COLO668 (cell line): Measurements from ENCODE around the gene SLC7A5.
"Not testable (repeated sequence)": the region's sequence is repeated elsewhere in the genome, so short reads cannot be mapped to it uniquely, and the experiment has no call there.

Experiments
- DNase-seq: peaks from one replicate; lab custom pipeline; 2025; ENCODE audit not compliant: unreplicated experiment; lab: John Stamatoyannopoulos, UW

SLC7A5 gene

DNA sequence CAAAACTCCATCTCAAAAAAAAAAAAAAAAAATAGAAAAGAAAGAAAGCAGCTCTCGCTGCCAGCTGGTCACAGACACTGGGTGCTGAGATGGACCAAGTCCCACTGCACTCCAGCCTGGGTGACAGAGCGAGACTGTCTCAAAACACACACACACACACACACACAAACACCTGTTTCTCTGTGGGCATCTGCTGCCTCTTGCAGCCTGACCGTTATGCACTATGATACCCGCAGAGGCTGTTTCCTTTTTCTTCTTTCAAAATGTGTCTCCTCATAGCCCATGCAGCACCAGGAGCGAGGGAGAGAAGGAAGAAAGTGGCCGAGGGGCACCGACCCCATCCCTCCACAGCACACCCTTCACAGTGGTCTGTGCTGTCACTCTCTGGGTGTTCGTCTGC lies 66.6 kb downstream of the SLC7A5 start:
- DNase-seq = no peak

DNA sequence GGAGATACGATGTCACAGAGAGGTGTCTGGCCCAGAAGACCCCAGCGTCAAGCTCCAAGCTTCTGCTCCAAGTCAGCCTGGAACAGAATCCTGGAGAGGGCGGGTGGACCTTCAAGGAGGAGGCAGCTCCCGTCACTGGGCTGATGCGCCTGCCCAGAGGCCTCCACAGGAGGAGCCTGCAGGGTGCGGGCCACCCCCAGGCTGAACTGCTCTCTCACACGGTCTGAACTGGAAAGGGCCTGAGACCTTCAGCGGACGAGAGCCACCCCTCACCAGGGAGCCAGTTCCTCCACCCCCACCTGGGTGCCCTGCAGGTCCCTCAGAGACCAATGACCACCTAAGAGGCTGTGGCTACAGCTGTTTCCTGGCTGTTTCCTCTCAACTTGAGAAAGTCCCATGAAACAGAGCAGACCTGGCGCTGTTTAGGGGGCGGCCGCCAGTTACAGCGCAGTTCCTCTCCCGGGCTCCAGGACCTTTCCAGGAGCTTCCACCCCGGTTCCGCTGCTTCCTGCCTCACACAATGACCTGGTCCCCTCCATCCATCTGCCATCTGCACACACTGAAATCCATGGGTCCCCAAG lies 67.5 kb downstream of the SLC7A5 start:
- DNase-seq = no peak

DNA sequence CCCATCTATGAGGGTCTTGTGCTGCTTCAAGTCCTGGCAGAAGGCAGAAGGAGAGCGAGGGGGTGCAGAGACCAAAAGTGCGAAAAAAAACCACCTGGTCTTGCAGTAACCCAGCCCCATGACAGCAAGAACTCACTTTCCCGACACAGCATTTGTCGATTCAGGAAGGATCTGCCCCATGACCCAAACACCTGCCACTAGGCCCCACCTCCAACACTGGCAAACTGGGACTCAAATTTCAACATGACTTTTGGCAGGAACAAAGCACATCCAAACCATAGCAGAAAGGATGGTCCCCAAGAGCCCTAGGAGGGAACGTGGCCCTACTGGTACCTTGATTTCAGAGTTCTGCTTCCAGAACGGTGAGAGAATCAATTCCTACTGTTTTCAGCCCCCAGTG lies 68.8 kb downstream of the SLC7A5 start:
- DNase-seq = peak; percentile 65

DNA sequence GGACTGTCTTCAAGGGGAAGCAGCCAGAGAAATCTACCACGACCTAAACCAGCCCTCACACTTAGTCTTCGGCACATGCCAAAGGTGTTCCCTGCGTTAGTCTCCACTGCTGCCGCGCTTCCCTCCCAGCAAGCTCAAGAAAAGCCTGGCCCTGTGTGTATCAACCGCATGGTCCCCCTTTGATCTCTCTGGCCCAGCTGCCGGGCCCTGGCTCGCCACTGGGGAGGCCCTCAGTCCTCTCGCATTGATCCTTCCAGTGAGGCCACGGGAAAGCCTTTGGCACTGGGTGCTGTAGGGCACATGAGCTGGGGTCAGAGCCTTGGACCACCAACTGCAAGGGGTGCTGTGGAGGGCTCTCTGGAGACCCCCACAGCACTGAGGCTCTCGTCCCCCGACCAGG lies 74.0 kb downstream of the SLC7A5 start:
- DNase-seq = no peak

DNA sequence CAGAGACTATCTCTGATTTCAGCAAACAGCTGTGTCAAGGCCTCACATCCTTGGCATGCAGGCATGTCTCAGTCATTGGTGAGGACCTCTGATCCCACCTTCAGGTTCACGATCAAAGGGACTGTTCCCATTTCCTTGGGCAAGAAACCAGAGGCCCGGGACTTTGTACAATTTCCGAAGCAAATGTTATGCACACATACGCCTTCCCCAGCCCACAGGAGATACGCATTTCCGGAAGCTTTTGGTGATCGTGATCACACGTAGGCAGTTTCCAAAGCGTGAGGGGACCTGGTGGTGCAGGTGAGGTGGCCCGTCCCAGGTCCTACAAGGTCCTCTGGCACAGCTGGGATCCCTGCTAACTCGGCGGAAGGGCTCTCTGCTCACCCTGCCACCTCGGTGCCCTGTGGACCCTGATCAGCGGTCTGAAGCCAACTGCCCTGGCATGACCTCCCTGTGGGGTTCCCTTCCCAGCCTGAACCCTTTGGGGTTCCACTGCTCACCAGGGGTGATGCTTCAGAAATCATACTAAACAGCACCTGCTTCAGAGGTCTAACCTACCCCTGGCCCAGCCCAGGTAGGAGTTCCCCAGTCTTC lies 74.7 kb downstream of the SLC7A5 start:
- DNase-seq = no peak

DNA sequence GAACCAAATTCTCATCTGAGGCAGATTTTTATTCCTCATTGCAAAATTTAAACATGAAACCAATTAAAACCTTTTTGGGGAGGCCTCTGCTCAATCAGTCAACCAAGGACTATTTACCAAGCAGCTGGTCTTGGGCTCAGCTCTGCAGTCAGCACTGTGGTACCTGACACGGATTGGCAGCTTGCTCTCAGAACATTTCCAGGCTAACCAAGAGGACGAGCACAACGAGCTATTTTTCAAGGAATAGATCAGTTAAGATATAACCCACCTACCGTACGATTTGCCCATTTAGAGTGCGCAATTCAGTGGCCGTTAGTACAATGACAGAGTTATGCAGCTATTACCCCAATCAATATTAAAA lies 77.1 kb downstream of the SLC7A5 start:
- DNase-seq = no peak

DNA sequence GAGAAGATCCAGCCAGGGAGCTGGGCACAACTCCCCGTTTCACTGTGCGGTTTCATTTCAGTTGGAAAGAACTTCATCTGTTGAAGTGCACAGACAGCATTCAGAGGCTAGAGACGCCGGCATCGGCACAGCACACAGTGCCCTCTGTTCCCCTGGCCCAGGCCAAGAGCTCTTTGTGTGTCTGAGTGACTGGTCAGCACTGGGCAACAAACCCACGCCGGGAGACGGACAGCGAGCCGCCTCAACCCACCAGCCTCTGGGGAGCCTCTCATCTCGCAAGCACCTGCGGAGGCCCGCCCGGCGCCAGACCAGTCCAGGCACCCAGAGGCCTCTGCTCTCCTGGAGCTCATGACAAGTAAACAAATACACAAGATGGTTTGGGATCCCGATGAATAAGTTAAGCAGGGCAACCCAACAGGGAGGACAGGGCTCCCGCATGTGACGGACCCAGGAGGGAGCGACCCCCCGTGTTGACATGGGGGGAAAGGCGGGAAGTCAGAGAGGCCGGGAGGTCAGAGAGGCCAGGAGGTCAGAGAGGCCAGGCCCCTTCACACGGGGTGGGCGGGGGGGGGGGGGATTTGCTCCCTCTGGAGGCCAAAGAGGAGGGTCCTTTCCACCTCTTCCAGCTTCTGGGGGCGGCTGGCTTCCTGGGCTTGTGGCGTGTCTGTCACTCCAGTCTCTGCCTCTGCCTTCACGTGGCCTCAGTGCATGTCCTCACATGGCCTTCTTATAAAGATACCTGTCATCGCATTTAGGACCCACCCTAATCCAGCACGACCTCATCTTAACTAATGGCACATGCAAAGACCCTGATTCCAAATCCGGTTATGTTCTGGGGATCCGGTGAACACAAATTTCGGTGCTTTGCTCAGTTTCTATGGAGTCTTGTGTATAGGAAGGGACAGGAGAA lies 77.8 kb downstream of the SLC7A5 start:
- DNase-seq = no peak

DNA sequence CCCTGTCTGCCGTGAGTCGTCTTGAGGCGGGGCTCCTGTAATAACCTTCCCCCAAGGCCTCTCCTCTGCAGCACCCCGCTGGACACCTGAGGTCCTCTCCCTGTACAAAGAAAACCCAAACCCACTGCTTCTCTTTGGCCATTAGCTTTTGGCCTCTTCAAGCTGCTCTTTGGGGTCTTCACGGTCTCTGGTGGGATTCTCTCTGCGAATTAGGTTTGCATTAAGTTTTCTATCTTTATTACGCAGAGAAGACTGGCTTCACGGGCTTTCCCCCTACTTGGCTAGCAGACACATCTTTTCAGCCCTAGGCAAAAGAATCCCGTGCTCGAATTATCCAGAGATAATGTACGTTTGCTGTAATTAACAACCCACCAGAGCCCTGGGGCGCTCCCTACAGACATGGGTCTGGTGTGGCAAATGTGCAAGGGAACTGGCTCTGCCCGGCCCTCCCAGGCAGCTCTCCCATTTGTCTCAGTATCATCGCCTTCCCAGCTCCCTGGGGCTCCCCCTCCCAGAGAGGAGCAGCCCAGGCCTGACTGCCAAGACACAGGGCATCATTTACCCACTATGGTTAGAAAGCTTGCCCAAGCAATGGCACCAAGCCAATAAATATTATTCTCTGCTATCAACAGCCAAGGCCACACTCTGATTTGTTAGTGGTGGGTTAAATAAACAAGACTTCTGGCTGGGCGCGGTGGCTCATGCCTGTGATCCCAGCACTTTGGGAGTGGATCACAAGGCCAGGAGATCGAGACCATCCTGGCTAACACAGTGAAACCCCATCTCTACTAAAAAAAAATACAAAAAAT lies 78.8 kb downstream of the SLC7A5 start:
- DNase-seq = no peak

DNA sequence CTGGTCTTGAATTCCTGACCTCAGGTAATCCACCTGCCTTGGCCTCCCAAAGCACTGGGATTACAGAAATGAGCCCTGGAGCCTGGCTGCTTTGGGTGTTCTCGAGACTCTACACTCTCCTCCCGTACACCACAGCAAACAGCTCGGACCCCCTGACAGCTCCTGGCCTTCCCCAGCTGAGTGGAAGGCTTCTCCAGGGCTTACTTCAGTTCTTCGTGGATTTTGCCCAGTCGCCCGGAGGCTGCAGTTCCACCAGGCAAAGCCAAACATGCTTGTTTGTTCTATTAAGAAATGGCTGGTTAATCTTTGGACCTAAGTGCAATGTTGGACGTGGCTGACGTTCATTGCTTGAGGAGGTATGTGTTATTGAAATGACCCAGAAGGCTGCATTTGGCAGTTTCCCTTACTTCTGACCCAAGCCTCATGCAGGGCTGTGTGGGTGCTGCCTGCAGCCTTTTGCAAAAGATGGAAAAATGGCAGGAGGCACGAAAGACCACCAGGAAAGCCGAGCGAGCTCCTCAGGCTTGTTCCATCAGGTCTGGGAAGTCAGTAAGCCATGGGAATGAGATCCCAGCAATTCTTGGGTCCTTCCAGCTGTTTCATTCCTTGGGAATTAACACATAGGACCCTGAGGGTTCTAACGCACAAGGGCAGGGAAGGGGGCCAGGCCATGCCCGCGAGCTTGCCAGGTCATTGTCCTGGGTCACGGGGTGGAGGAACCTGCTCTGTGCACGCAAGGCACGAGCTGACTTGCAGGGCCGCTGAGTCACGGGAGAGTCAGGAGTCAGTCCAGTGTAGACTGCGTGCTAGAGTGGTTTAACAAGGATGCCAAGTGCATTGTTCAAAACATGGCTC lies 79.6 kb downstream of the SLC7A5 start:
- DNase-seq = no peak

DNA sequence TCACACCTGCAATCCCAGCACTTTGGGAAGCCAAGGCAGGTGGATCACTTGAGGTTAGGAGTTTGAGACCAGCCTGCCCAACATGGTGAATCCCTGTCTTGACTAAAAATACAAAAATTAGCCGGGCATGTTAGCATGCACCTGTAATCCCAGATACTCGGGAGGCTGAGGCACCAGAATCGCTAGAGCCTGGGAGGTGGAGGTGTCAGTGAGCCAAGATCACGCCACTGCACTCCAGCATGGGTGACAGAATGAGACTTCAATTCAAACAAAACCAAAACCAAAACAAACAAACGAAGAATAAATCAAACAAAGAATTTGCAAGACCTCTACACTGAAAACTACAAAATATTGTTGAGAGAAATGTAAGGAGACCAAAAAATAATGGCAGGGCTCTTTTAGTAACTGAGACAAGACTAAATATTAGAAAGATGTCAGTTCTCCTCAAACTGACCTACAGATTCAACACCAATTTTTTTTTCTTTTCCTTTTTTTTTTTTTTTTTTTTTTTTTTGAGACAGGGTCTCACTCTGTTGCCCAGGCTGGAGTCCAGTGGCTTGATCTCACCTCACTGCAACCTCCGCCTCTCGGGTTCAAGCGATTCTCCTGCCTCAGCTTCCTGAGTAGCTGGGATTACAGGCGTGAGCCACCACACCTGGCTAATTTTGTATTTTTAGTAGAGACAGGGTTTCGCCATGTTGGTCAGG lies 80.4 kb downstream of the SLC7A5 start:
- not testable (repeated sequence) for DNase-seq

DNA sequence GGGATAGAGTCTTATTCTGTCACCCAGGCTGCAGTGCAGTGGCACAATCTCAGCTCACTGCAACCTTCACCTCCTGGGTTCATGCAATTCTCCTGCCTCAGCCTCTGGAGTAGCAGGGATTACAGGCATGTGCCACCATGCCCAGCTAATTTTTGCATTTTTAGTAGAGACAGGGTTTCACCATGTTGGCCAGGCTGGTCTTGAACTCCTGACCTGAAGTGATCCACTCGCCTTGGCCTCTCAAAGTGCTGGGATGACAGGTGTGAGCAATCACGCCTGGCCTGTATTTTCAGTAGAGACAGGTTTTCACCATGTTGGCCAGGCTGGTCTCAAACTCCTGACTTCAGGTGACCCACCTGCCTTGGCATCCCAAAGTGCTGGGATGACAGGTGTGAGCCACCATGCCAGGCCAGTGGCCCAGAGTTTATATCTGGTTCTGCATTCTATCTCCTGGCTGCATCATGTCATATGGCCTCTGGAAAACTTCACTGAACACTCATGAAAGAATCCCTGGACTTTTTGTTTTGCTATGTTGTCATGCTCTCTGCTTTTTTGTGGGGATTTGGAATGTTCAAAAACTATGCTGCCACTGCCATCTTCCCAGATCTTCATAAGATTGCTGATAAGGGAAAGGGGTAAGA lies 81.7 kb downstream of the SLC7A5 start:
- DNase-seq = not testable (repeated sequence)

DNA sequence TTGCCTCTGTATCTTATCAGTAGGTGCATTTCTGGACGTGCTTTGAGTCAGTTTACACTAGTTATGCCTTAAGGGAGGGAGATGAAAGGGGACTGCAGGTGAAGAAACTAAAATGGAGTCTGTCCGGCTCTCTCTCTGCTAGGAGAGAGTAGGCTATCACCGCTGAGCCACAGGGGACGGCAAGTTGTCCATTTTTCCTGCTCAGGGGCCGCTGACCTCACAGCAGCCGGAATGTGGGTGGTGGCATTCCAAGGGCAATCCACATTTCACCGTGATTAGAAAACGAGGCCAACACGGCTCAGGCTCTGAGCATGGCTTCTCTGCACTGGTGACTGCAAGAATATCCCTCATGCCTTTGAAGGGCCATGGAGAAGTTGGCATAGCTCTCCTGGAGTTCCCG lies 84.5 kb downstream of the SLC7A5 start:
- DNase-seq = no peak

DNA sequence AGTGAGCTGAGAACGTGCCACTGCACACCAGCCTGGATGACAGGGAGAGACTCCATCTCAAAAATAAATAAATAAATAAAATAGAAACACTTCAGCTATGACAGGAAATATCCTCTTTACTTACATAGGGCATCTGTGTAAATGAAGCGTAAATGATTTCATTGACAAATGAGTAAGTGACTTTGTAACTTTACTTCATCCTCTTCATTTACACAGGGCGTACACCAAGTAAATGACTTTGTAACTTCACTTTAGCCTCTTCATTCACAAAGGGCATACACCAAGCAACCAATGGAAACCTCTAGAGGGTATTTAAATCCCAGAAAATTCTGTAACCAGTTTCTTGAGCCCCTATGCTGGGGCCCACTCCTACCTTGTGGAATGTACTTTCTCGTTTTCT lies 87.3 kb downstream of the SLC7A5 start:
- DNase-seq = no peak

DNA sequence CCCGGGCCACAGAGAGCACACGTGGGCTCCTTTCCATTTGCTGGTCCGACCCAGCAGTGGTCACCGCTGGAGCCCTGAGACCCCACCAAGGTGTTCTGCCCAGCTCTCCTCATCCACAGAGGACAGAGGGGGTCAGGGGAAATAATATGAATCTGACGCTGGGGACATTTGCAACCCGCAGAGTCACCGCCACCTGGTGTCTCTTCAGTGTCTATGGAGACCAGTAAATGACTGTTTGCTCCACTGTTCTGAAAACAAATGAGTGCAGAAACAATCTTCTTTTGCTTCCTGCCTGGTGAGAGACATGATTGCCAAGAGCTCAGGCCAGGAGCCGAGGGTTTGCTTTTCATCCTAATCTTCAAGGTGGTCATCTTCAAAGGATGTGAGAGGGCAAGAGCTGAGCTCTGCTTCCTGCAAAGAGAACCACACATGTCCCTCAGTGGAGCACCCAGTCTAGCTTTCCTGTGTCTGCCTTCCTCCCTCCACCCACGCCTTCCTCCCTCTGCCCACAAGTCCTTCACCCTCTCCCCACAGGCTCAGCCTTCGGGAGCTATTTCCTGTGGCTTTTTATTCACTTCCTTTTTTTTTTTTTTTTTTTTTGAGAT lies 88.8 kb downstream of the SLC7A5 start:
- peak; percentile 52 for DNase-seq
